ENCODE measurements around the gene SIVA1. TPM values are rescaled to one million over a fixed set of nuclear protein-coding genes. Genes with fewer than 3 reads are reported as not detected.

Gene SIVA1
- total and polyA plus RNA-seq, 9 of the 15 experiments (the other 6 are each of a cell fraction or from before 2014, with no cell fraction given) = 4.2 to 186 (median 54.2) TPM

- ChIA-PET CTCF (ENCODE audit: low intra/inter-chr PET ratio) (no interaction called here), POLR2A (interaction anchor here (0.6 to 1.7 kb wide), 4 partner anchors 13 to 33 kb away, joined by 3 to 6 read pairs (median 4); partner anchors contain the start of gene SIVA1)
- Histone ChIP-seq H3K27me3 (ENCODE audit: control insufficient read depth in 2 of 2, insufficient read depth in 2 of 2, low read length in 2 of 2) (no peaks in the 10 kb centered on the region), H3K4me2 (ENCODE audit: insufficient read depth, low read length) (peak overlapping the region; percentile 37; the same call in 1 of the 2 replicates), H3K79me2 (ENCODE audit: control insufficient read depth, insufficient read depth, low read length) (no peaks in the 10 kb centered on the region), H3K9me1 (ENCODE audit: control insufficient read depth, insufficient read depth, low read length) (no peaks in the 10 kb centered on the region), H2AFZ (ENCODE audit: low read depth, low read length) (no peak overlapping the region), H3K4me1 (replicated peaks in 1 of 2; ENCODE audit: control insufficient read depth in 2 of 2, insufficient read depth in 2 of 2, low read length in 2 of 2) (peaks cover 6 to 33% of the 10 kb centered on the region in 2 experiments; a peak in 4 of 5 replicates), H4K20me1 (replicated peaks; ENCODE audit: control insufficient read depth, insufficient read depth, low read length) (no peaks in the 10 kb centered on the region), H3K27ac (ENCODE audit: extremely low read depth, low read depth, low read length) (0 out of 3 replicates have a peak overlapping the region, but pooled peaks have one; percentile 16), H3K36me3 (ENCODE audit: control insufficient read depth, insufficient read depth, low read length) (peaks cover 15% of the 10 kb centered on the region; the same call in 1 of the 3 replicates), H3K4me3 (no peak overlapping the region), H3K9me3 (replicated peaks; ENCODE audit: control insufficient read depth, insufficient read depth, low read depth, low read length) (peaks cover 4% of the 10 kb centered on the region; the same call in 1 of the 2 replicates), H3K9ac (ENCODE audit: insufficient read depth in 1 of 2, low read depth in 2 of 2, low read length in 2 of 2) (no peak overlapping the region; a peak in 1 of 4 replicates)
- TF ChIP-seq ZC3H8 (IDR thresholded peaks at IDR 0.05) (no peak), SMARCE1 (IDR thresholded peaks at IDR 0.05) (no peak), E2F1 (CRISPR knock-in tag; IDR thresholded peaks at IDR 0.05) (no peak), XRCC4 (IDR thresholded peaks at IDR 0.05; ENCODE audit: extremely low read depth, insufficient read depth, insufficient read length) (no peak), E2F3 (CRISPR knock-in tag; IDR thresholded peaks at IDR 0.05) (no peak), ILK (tag; IDR thresholded peaks at IDR 0.05; ENCODE audit: borderline replicate concordance, low read depth) (no peak), ZNF830 (CRISPR knock-in tag; IDR thresholded peaks at IDR 0.05) (no peak), ZNF507 (tag; conservative IDR thresholded peaks at IDR 0.05) (peak; percentile 92), HSF4 (CRISPR knock-in tag; IDR thresholded peaks at IDR 0.05; ENCODE audit: borderline replicate concordance) (no peak)
- intact Hi-C loops (cut with micrococcal nuclease) (loop anchor here (10.0 kb wide), 1 partner anchor 108 kb away; no protein-coding TSS in a partner anchor), in situ Hi-C loops (cut with MboI) (loop anchor here (5.0 kb wide), 1 partner anchor 56 kb away; no protein-coding TSS in a partner anchor)
- ATAC-seq (no peak), FAIRE-seq (no peak), DNase-seq (ENCODE audit: extremely low read depth in 1 of 4, low spot score in 3 of 4) (no peak)
- BruUV-seq (replicated peaks) = no TSS peak
- 29% methylated on average over 4 of the region's 4 CpGs for WGBS (ENCODE audit: insufficient coverage, low coverage, missing lambda C conversion rate)
Measured at GRCh38 chr14:104766256-104766862, 13.4 kb downstream of the SIVA1 start.

Data from K562 (cell line).